ENCODE measurements around the gene LPP. TPM values are rescaled to one million over a fixed set of nuclear protein-coding genes. Genes with fewer than 3 reads are reported as not detected.

Gene LPP
- total RNA-seq, 1 donor from 2014 or later: 14.2 TPM

- DNase-seq (ENCODE audit: low read depth): no peak
- no peak for FAIRE-seq
- H3K27me3 ChIP-seq (ENCODE audit: control insufficient read depth, insufficient read depth, low read length): no peaks in the 10 kb centered on the region
- no peak for TF ChIP-seq CTCF (IDR thresholded peaks at IDR 0.05; ENCODE audit: insufficient read depth, low read length, severe bottlenecking)
- H3K4me3 ChIP-seq (ENCODE audit: low read depth, low read length): no peak overlapping the region
- peaks cover 2% of the 10 kb centered on the region for H3K36me3 ChIP-seq (ENCODE audit: control insufficient read depth, insufficient read depth, low read length)
These were observed 710.0 kb downstream of the LPP start for GRCh38 chr3:188863999-188864406.

GRCh38 chr3:188867691-188868265 lies 713.8 kb downstream of the LPP start:
- no peak for TF ChIP-seq CTCF (IDR thresholded peaks at IDR 0.05; ENCODE audit: insufficient read depth, low read length, severe bottlenecking)
- no peak overlapping the region for H3K4me3 ChIP-seq (ENCODE audit: low read depth, low read length)
- no peak for DNase-seq (ENCODE audit: low read depth)
- no peak for FAIRE-seq
- H3K36me3 ChIP-seq (ENCODE audit: control insufficient read depth, insufficient read depth, low read length): peaks cover 2% of the 10 kb centered on the region
- no peaks in the 10 kb centered on the region for H3K27me3 ChIP-seq (ENCODE audit: control insufficient read depth, insufficient read depth, low read length)

GRCh38 chr3:188868803-188869202 lies 714.8 kb downstream of the LPP start:
- H3K27me3 ChIP-seq (ENCODE audit: control insufficient read depth, insufficient read depth, low read length): no peaks in the 10 kb centered on the region
- H3K36me3 ChIP-seq (ENCODE audit: control insufficient read depth, insufficient read depth, low read length): peaks cover 2% of the 10 kb centered on the region
- no peak overlapping the region for H3K4me3 ChIP-seq (ENCODE audit: low read depth, low read length)
- no peak for FAIRE-seq
- no peak for TF ChIP-seq CTCF (IDR thresholded peaks at IDR 0.05; ENCODE audit: insufficient read depth, low read length, severe bottlenecking)
- DNase-seq (ENCODE audit: low read depth): peak; percentile 6

DNA sequence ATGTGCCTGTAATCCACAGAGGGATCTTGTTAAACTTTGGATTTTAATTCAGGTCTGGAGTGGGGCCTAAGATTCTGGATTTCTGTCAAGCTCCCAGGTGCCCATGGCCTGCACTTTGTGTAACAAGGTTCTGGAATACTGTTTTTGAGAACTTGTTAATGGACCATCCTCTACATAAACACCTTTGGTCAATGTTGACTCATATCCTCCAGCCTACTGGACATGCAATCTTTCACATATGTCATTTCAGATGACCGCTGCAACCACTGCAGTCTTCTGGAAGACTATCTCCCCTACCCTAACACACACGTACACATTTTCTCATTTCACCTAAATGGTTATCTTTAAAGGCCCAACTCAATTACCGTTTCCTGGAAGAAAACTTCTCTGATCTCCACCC lies 715.7 kb downstream of the LPP start:
- H3K36me3 ChIP-seq (ENCODE audit: control insufficient read depth, insufficient read depth, low read length): peaks cover 4% of the 10 kb centered on the region
- no peak overlapping the region for H3K4me3 ChIP-seq (ENCODE audit: low read depth, low read length)
- no peak for FAIRE-seq
- no peak for TF ChIP-seq CTCF (IDR thresholded peaks at IDR 0.05; ENCODE audit: insufficient read depth, low read length, severe bottlenecking)
- no peak for DNase-seq (ENCODE audit: low read depth)
- H3K27me3 ChIP-seq (ENCODE audit: control insufficient read depth, insufficient read depth, low read length): no peaks in the 10 kb centered on the region

DNA sequence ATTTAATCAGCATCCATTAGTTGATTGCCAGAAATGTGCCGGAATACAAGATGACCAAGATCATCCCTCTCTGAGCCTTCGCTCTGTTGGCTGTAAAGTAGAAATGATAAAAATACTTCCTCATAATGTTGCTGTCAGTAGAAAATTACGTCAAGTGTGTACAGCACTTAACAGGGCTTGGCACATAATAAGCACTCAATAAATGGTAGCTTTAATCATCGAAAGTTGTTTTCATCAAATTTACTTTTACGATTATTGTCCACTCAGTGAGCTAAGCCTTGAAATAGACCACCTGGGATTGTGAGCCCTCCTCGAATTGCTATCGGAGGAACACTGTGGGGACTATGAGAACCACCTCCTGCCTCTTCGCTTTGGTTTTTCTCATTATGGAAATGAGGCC lies 716.5 kb downstream of the LPP start:
- FAIRE-seq: no peak
- no peak for TF ChIP-seq CTCF (IDR thresholded peaks at IDR 0.05; ENCODE audit: insufficient read depth, low read length, severe bottlenecking)
- Histone ChIP-seq H3K4me3 (ENCODE audit: low read depth, low read length) (no peak overlapping the region), H3K27me3 (ENCODE audit: control insufficient read depth, insufficient read depth, low read length) (no peaks in the 10 kb centered on the region), H3K36me3 (ENCODE audit: control insufficient read depth, insufficient read depth, low read length) (peaks cover 4% of the 10 kb centered on the region)
- no peak for DNase-seq (ENCODE audit: low read depth)

GRCh38 chr3:188874576-188874975 lies 720.6 kb downstream of the LPP start:
- Histone ChIP-seq H3K36me3 (ENCODE audit: control insufficient read depth, insufficient read depth, low read length) (peaks cover 2% of the 10 kb centered on the region), H3K4me3 (ENCODE audit: low read depth, low read length) (no peak overlapping the region), H3K27me3 (ENCODE audit: control insufficient read depth, insufficient read depth, low read length) (no peaks in the 10 kb centered on the region)
- FAIRE-seq (no peak), DNase-seq (ENCODE audit: low read depth) (no peak)
- no peak for TF ChIP-seq CTCF (IDR thresholded peaks at IDR 0.05; ENCODE audit: insufficient read depth, low read length, severe bottlenecking)
